Right ventricle myocardium inferior (tissue), 1 donor: ENCODE data around the gene PEAR1. TPM values are rescaled to one million over a fixed set of nuclear protein-coding genes. Genes with fewer than 3 reads are reported as not detected.

ENCODE experiments used
- ATAC-seq: fragments of 200-7000 bp; cut with Tn5 transposase; one replicate; pipeline ENCODE4 v1.9.1; 2020; ENCODE audit warnings: mild to moderate bottlenecking, moderate library complexity
- DNase-seq: peaks from one replicate; pipeline ENCODE4 v3.0.0; 2021; ENCODE audit errors: missing footprints
- intact Hi-C: fragments of 100-400 bp; cut with DNase I; formaldehyde crosslinking; loops from one replicate; pipeline ENCODE4 v1.11.0; 2022
- total RNA-seq: library from RNA; stranded (reverse); fragmentation: NEBNext Ultra II Directional; extraction: Animal tissue kit (Norgen Biotek cat#: 25700); gene quantifications from one replicate; pipeline ENCODE4 v1.2.1, GENCODE V29; 2021
- donor health status: DM: no; HTN: yes; CAD: no; lungs with severe emphysema.

PEAR1 gene
- total RNA-seq, 1 donor from 2014 or later, result 8.1 TPM

- no peak for ATAC-seq
- DNase-seq, result peak; percentile 7
- intact Hi-C loops, result no loop called here
These were observed 15.9 kb upstream of the PEAR1 start for GRCh38 chr1:156877433-156878170.

DNA sequence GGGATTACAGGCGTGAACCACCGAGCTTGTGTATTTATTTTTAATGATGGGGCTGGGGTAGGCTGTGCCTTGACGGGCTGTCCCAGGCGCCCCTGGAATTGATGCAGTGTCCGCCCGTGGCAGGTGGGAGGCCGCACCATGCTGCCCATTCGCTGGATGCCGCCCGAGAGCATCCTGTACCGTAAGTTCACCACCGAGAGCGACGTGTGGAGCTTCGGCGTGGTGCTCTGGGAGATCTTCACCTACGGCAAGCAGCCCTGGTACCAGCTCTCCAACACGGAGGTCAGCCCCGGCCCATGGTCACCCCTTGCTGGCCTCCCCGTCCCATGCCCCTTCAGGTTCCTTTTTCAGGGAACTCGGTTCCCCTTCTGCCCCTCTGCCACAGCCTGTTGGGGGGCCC, 13.6 kb upstream of the PEAR1 start:
- DNase-seq (peak; percentile 61), ATAC-seq (no peak)
- intact Hi-C loops, result no loop called here

- no peak for ATAC-seq
- intact Hi-C loops, result no loop called here
These were observed 13.0 kb upstream of the PEAR1 start for GRCh38 chr1:156880473-156880872.

DNA sequence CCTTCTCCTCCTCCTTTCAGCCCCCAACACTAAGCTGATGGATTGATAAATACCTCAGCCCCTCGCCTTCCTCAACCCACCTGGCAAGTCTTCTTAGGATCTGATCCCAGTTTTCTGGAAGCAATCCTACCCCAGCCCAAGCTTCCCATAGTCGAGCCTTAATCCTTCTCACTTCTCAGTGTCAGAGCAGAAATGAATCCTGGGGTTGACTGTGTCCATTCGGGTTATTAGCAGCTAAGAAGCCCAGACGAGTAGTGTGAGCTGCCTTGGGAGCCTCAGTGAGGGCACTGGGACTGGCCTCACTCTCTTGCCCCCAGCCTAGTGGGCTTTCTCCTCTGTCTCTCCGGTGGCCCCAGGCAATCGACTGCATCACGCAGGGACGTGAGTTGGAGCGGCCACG, 12.4 kb upstream of the PEAR1 start:
- DNase-seq, result no peak
- ATAC-seq, result no peak
- intact Hi-C loops, result no loop called here

More at GRCh38 chr1:156880473-156880872, 13.0 kb upstream of the PEAR1 start:
- DNase-seq, result peak; percentile 65

DNA sequence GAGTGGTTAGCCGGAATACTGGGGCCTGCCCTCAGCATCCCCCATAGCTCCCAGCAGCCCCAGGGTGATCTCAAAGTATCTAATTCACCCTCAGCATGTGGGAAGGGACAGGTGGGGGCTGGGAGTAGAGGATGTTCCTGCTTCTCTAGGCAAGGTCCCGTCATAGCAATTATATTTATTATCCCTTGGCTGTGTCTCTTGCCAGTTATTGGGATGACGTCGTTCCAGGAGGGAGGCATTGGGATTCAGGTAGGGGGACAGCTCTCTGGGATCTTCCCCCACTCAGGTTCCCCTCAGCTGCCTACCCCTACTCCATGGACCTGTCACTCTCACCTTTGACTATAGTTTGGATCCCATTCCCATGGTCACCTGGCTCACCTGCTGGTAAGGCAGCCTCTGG, 11.9 kb upstream of the PEAR1 start:
- DNase-seq (no peak), ATAC-seq (no peak)
- intact Hi-C loops, result no loop called here

- DNase-seq (peak; percentile 31), ATAC-seq (no peak)
- intact Hi-C loops, result no loop called here
These were observed 11.0 kb upstream of the PEAR1 start for GRCh38 chr1:156882543-156882942.

GRCh38 chr1:156883919-156884318, 9.6 kb upstream of the PEAR1 start:
- ATAC-seq, result no peak
- DNase-seq, result peak; percentile 53
- intact Hi-C loops, result no loop called here

DNA sequence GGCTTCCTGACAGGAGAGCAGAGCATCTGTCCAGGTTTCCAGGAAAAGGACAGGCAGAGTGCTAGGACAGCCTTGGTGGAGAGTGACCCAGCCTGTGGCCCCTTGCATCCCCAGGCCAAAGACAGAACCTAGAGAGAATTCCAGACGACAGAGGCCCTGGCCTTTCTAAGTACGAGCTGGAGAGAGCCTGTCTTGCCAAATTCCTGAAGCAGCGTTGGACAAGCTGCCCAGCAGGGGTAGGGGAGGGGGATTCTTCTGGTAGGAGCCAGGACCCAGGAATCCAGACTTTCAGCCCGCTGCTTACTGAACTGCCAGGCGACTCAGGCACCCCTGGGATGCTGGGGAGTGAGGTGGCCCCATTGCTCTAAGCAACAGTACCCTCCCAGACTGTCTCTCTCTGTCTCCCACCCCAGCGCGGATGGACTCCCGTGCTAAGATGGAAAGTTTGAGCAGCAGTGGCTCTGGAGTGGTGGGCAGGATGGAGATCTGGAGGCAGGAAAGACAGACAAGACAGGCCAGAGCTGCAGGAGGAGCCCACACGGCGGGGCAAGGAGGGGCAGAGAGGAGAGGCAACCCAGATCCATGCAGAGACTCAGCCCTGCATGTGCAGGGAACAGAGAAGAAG, 8.8 kb upstream of the PEAR1 start:
- ATAC-seq, result no peak
- DNase-seq, result peak; percentile 40
- intact Hi-C loops, result loop anchor here (5.0 kb wide), 1 partner anchor 77 kb away; no protein-coding TSS in a partner anchor

DNA sequence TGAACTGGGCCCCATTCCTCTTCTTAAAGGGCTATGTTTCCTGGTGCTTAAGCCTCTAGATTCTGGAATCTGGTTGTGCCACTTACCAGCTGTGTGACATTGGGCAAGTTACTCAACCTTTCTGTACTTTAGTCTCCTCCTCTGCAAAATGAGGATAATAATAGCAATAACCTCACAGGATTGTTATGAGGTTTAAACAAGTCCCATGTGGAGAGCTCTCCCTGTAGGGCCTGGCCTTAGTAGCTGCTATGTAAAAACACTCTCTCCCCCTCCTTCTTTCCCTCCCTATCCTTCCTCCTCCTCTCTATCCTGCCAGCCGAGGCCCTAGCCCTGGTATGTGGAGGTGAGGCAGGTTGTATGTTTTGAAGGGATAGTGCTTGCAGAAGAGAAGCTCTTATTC, 8.2 kb upstream of the PEAR1 start:
- DNase-seq, result peak; percentile 11
- no peak for ATAC-seq
- intact Hi-C loops, result loop anchor here (5.0 kb wide), 1 partner anchor 78 kb away; no protein-coding TSS in a partner anchor

DNA sequence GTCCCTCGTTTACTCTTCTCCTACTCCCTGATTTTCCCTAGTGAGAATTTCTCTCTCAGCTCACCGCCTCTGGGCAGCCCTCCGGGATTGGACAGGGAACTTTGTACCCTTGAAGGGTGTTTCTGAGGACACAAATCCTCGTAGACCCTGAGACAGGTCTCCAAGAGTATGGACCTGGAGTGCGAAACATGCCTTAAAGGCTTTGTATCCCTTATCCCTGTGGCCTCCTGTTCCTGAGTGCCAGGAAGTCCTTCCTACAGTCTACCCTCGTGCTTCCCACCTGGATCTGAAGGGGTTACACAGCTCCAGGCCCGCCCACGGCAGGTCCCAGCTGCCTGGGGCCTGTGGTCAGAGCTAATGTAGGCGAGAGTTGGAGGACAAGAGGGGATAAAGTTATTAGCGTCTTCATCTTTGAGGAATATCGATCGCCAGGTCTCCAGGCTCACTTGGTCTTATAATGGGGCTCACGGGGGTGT, 7.6 kb upstream of the PEAR1 start:
- ATAC-seq (no peak), DNase-seq (peak; percentile 49)
- intact Hi-C loops, result loop anchor here (5.0 kb wide), 1 partner anchor 79 kb away; no protein-coding TSS in a partner anchor

DNA sequence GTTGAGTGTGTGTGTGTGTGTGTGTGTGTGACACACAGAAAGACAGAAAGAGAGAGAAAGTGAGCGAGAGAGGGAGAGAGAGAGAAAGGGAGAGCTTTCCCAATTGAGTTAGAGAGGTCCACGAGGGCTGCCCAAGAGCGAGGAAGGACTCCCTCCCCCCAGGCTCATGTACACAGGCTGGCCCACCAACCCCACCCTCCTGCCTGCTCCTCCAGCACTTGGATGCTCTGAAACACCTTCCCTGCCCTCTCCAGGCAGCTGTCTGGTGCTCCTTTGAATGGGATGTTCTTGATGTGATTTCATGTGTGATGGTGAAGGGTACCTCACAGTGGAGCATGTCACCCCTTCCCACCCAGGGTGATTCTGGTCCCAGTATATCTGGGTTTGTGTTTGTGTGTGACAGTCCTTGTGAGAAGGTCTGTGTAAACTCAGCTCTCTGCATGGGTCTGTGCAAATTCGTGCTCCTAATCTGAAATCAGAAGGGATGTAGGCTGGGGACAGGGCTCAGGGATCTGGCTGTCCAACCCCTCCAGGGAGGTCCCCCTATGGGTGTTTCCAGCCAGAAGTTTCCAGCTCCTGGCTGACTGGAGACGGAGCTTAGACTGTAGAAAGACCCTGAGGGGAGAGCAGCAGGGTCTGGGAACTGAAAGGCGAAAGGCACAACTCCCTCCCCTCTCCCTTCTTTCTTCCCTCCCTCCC, 6.8 kb upstream of the PEAR1 start:
- intact Hi-C loops, result loop anchor here (5.0 kb wide), 1 partner anchor 79 kb away; no protein-coding TSS in a partner anchor
- peak; percentile 15 for DNase-seq

GRCh38 chr1:156887317-156887716, 6.2 kb upstream of the PEAR1 start:
- no peak for ATAC-seq
- peak; percentile 4 for DNase-seq
- intact Hi-C loops, result loop anchor here (5.0 kb wide), 1 partner anchor 80 kb away; no protein-coding TSS in a partner anchor

More for the DNA sequence above, 6.8 kb upstream of the PEAR1 start:
- no peak for ATAC-seq

DNA sequence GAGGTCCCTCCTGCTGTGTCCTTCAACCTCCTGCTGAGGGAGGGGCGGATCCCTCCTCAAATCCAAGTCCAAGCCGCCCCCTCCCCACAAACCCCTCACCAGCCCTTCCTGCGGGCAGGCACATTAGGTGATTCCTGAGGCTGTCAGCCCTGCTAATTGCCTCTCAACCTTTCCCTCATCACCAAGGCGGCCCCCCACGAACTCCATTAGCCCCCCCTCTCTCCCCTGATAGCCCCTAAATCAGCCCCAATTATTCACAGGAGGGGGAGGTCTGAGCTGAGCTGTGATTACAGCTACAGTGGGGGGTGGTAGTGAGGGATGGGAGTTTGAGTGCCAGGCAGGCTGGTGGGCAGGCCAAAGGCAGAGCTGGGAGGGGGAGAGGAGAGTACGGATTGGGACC, 5.8 kb upstream of the PEAR1 start:
- ATAC-seq (no peak), DNase-seq (no peak)
- intact Hi-C loops, result loop anchor here (5.0 kb wide), 1 partner anchor 80 kb away; no protein-coding TSS in a partner anchor

DNA sequence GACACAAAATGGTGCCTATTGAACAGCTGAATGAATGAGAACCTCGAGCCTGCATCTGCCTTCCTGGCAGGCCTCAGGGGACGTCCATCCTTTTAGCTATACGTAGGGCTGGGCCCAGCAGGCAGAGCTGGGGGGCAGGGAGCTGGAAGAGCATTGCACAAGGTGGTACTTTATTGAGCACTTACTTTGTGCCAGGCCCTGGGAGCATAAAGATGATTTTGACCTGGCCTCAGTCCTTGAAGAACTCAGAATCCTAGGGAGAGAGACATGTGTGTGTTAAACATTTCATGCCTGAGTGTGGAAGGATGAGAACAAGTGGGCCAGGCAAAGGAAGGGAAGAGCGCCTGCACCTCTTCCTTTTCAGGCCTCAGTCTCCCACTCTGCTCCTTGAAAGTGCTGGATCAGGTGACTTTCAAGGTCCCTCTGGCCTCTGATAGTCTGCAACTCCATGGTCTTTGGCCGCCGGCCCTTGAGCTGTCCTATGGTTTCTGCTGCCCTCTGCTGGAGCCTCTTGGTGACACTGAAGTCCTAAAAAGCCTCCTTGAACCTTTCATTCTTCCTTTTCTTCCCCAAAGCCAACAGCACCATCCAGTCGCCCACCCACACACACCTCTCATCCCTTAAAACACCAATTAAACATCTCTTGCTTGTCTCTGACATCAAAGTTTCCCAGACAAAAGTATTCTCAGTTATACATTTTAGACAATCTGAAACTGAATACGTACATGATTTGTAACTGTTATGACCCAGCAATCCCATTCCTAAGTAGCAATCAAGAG, 3.5 kb upstream of the PEAR1 start:
- DNase-seq (peak; percentile 89), ATAC-seq (peak; percentile 36)
- intact Hi-C loops, result loop anchor here (2.0 to 10.0 kb wide), 4 partner anchors 49 to 203 kb away; no protein-coding TSS in a partner anchor

GRCh38 chr1:156892190-156893047, 1.1 kb upstream of the PEAR1 start:
- ATAC-seq (peak; percentile 89), DNase-seq (peak; percentile 94)
- intact Hi-C loops, result loop anchor here (1.0 to 10.0 kb wide), 3 partner anchors 28 to 205 kb away; partner anchors contain the start of gene LRRC71

GRCh38 chr1:156894001-156894400, 483 bp downstream of the PEAR1 start:
- intact Hi-C loops, result loop anchor here (5.0 to 10.0 kb wide), 2 partner anchors 181 to 207 kb away; no protein-coding TSS in a partner anchor
- DNase-seq (no peak), ATAC-seq (no peak)

DNA sequence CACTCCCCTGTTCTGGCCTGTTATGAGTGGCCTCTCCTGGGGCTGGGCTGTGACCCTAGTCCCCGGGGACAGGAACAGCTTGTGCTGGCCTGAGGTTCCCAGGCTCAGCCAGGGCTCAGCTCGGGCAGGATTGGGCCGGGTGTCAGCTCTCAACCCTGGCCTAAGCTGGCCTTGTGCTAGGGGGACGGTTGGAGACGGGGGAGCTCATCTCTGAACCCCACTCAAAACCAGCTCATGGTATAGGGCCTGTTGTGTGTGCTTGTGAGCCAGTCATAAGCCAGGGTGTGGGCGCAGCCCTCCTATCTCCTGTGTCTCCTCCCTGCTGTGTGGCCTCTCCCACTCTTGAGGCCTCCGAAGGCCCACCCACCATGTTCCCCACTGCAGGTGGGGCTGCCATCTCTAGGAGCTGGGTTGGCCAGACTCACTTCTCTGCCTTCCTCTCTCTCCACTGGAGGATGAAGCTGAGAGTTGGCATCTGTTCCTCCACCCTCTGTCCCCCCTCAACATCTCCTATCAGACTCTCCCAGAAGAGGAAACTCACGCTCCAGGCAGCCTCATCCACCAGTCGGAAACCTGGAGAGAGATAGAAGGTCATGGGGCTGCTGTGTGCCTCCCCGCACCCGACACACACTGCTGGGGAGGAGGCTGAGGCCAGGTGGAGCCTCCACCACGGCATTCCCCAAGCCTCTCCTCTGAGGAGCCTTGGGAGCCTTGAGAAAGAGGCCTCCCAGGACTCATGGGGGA, 1.4 kb downstream of the PEAR1 start:
- intact Hi-C loops, result loop anchor here (5.0 to 10.0 kb wide), 2 partner anchors 180 to 208 kb away; no protein-coding TSS in a partner anchor
- ATAC-seq (peak; percentile 33), DNase-seq (peak; percentile 73)
